Diencephalon (tissue), 1 donor: ENCODE measurements around the gene SFXN5. TPM values are rescaled to one million over a fixed set of nuclear protein-coding genes. Genes with fewer than 3 reads are reported as not detected.

Experiments used
- total RNA-seq: library from RNA; depleted of rRNA; stranded (reverse); fragments of >200 nt; gene quantifications from one replicate; pipeline ENCODE4 v1.2.3, GENCODE V29; 2014

The SFXN5 gene, protein sequence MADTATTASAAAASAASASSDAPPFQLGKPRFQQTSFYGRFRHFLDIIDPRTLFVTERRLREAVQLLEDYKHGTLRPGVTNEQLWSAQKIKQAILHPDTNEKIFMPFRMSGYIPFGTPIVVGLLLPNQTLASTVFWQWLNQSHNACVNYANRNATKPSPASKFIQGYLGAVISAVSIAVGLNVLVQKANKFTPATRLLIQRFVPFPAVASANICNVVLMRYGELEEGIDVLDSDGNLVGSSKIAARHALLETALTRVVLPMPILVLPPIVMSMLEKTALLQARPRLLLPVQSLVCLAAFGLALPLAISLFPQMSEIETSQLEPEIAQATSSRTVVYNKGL
- 36.0 TPM for total RNA-seq

DNA sequence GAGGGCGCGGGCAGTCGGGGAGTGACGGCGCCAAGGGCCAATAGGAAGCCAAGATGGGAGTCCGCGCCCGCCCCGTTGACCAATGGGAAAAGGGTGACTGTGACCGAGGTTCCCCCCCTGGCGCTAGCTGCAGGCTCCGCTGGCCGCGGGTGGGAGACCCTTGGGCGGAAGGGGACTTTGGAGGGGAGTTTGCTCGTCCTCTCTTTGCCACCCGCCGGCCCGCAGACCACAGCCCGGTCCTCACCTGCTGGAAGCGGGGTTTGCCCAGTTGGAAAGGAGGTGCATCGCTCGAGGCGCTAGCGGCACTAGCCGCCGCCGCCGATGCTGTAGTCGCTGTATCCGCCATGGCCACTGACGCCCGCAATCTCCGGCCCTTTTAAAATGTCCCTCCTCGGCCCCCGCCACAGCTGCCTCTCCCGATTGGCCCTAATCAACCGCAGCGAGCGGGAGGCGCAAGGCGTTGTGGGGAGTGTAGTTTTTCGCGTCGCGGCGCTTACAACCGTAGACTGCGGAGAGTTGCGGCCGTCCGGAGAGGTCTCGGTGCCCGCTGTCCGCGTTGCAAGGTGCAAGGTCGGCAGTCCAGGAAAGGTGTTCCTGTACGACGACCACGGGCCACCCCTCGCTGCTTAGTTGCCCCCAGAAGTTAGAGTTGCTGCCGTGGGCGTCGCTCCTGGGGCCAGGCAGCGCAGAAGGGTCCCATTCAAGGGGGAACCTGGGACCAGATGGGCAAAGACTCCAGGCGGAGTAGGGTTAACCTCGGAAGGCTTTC, at the start of gene SFXN5:
TSS of gene SFXN5 (minus strand) at position 353 of the 769 bp plus-strand sequence. CDS start at position 346, 7 bp downstream.

DNA sequence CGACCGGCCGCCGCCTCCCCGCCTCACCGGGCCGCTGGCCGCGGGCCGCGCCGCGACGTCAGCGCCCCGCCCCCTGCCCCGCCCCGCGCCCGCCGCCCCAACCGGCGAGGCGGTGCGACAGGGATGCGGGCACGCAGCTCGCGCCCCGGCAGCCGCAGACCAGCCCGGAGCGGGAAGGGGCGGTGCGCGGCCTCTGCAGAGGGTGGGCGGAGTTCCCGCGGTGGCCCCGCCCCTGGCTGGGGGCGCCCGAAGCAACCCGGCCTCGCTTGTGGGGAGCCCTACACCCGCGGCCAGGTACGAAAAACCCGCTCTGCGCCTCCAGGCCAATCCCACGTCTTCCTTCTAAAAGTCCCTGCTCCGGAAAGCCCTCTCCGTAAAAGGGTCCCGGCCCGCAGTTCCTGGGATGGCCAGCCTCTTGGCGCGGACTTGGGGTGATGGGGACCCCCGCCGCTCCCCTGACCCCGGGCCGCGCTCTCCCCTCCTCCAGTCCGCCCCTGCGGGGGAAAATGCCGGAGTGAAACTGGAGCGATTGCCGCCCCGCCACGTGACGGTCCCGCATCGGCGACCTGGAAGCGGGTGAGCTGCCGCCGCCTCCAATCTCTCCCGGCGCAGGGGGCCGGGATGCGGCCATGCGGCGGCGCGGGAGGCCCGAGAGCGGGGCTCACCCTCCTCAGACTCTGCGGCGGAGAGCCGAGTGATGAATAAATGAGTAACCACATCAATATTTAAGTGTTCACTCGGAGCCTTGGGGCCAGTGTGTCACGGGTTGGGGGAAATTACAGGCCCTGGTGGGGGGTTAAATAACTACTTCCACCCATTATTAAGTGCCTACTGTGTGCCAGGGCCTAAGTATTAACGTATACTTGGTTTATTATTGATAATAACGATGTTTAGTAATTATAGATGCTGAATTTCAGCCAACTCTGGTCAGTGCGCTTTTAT, 41.7 kb upstream of the SFXN5 start, which contains the start of gene RAB11FIP5:
TSS of gene RAB11FIP5 (minus strand) at position 36 of the 942 bp plus-strand sequence. CDS start 171 bp downstream, outside the sequence.

DNA sequence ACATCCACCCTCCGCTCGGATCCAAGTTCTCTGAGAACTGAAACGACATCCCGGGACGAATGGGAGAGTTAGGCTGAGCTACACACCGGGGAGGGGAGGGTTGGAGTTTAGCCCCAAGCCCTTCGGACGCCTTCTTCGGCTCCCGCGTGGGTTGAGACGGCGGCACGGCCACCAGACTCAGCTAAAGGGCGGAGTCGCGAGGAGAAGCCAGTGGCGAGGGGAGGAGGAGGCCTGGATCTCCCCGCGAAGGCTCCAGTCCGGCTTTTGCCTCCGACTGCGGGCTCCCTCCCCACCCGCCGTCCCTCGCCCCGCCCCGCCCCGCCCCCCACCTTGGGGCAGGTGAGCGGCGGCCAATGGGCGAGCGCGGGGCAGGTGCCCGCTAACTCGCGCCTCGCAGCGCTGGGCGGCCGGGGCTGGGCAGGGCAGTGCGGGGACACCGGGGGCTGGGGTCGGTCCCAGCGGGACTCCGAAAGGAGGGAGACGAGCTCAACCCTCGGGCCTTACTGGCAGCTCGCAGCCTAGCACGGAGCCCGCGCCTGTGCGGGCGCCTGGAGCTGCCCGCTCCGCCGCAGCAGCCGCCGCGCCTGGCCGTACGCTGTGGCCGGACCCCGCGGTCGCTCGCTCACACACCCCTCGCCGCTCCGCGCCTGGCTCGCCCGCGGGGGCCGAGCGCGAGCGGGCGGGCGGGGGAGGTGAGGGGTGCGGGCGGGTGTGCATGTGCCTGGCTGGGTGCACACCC, 154.2 kb downstream of the SFXN5 start, which contains the start of gene EMX1:
TSS of gene EMX1 (plus strand) at position 382 of the 739 bp plus-strand sequence. CDS start at position 716, 334 bp downstream.

Other genes with a start within 250 kb of the SFXN5 start
- 111 TPM for gene EXOC6B, start 245.7 kb downstream of the SFXN5 start, total RNA-seq
- 2.5 TPM for gene SPR, start 184.3 kb downstream of the SFXN5 start, total RNA-seq
- gene EMX1, start 154.2 kb downstream of the SFXN5 start, total RNA-seq = not detected
- 9.2 TPM for gene RAB11FIP5, start 41.2 kb upstream of the SFXN5 start, total RNA-seq
- gene NOTO, start 130.9 kb upstream of the SFXN5 start, total RNA-seq = not detected
- 18.0 TPM for gene SMYD5, start 142.5 kb upstream of the SFXN5 start, total RNA-seq
- gene PRADC1, start 161.5 kb upstream of the SFXN5 start, total RNA-seq = 12.5 TPM
- 180 TPM for gene CCT7, start 162.6 kb upstream of the SFXN5 start, total RNA-seq
- gene FBXO41, start 212.8 kb upstream of the SFXN5 start, total RNA-seq = 37.6 TPM
- 0.23 TPM for gene EGR4, start 221.8 kb upstream of the SFXN5 start, total RNA-seq